HepG2 (cell line): ENCODE data around the gene GDF7. TPM values are rescaled to one million over a fixed set of nuclear protein-coding genes. Genes with fewer than 3 reads are reported as not detected.
A peak's percentile ranks its signal among the peaks of the same experiment; 100 is the strongest.

Source experiments
- ATAC-seq: fragments of 200-7000 bp; cut with Tn5 transposase; 3 replicates; pipeline ENCODE4 v1.9.1; 2020; ENCODE audit warnings: mild to moderate bottlenecking, moderate library complexity
- BruUV-seq: library from RNA; stranded (reverse); fragments of 400-500 nt; replicated peaks from 2 replicates; lab custom pipeline; 2021; lab: Mats Ljungman, UMichigan
- CTCF ChIA-PET: fragments of 300-600 bp; formaldehyde crosslinking; extraction: SDS; loops from one replicate; lab custom pipeline; 2021; ENCODE audit warnings: low total read pairs, inconsistent platforms, low intra/inter-chr PET ratio; lab: Yijun Ruan, JAX
- POLR2A ChIA-PET: fragments of 350-600 bp; sonication (Branson Sonifier 250); formaldehyde crosslinking; loops from one replicate; lab custom pipeline; 2020; ENCODE audit warnings: antibody characterized with exemption, inconsistent platforms; lab: Yijun Ruan, JAX
- DNase-seq: peaks from one replicate; pipeline ENCODE4 v3.0.0-alpha.2; 2015; ENCODE audit warnings: low spot score
- FAIRE-seq: peaks from 3 replicates; lab custom pipeline; 2011; peaks lifted over from hg19 to GRCh38; lab: Jason Lieb, UNC
- H2AFZ ChIP-seq: one replicate; pipeline ENCODE4 v1.6.1; 2011; ENCODE audit warnings: low read length, inconsistent platforms
- H3K27ac ChIP-seq: fragments of 300-600 bp; 3 replicates; pipeline ENCODE4 v1.8.0; 2011; ENCODE audit warnings: mixed run types, mild to moderate bottlenecking, mixed read lengths, low read length, inconsistent platforms; ENCODE audit not compliant: insufficient read depth; ENCODE audit errors: extremely low read length
- H3K27me3 ChIP-seq, 2 experiments: fragments of 200-600 bp in 1 of 2; 2 replicates in 1 of 2; 3 replicates in 1 of 2; pipeline versions ENCODE4 v1.6.0 to v1.8.0; 2011; ENCODE audit warnings: low read length in 2 of 2, mild to moderate bottlenecking in 2 of 2, moderate library complexity in 2 of 2, inconsistent platforms in 1 of 2; ENCODE audit not compliant: insufficient read depth in 2 of 2, control insufficient read depth in 1 of 2
- H3K36me3 ChIP-seq, 2 experiments: fragments of 200-600 bp in 1 of 2; replicated peaks in 1 of 2; 2 replicates in 1 of 2; 3 replicates in 1 of 2; pipeline versions ENCODE4 v1.5.1 to v1.8.0; 2011; ENCODE audit warnings: low read length in 2 of 2, inconsistent platforms in 1 of 2; ENCODE audit not compliant: insufficient read depth in 2 of 2, control insufficient read depth in 1 of 2
- H3K4me1 ChIP-seq: 2 replicates; pipeline ENCODE4 v1.5.1; 2012; ENCODE audit warnings: low read length, inconsistent platforms; ENCODE audit not compliant: insufficient read depth
- H3K4me2 ChIP-seq: 2 replicates; pipeline ENCODE4 v1.6.0; 2011; ENCODE audit warnings: low read depth, low read length, inconsistent platforms
- H3K4me3 ChIP-seq, 3 experiments: fragments of 200-600 bp in 1 of 3; sonication (generic), shearing (Covaris generic) in 1 of 3; replicated peaks in 1 of 3; 2 replicates each; pipeline ENCODE4 v1.5.1; 2011 to 2016; ENCODE audit warnings: low read length in 3 of 3, inconsistent platforms in 2 of 3, low read depth in 2 of 3, mild to moderate bottlenecking in 2 of 3, control low read depth in 1 of 3, mixed read lengths in 1 of 3; ENCODE audit not compliant: insufficient read depth in 1 of 3
- H3K79me2 ChIP-seq: one replicate; pipeline ENCODE4 v1.6.1; 2011; ENCODE audit warnings: low read length, inconsistent platforms; ENCODE audit not compliant: insufficient read depth
- H3K9ac ChIP-seq: 2 replicates; pipeline ENCODE4 v1.6.0; 2011; ENCODE audit warnings: mild to moderate bottlenecking, low read depth, low read length, inconsistent platforms; ENCODE audit not compliant: insufficient read depth
- H3K9me3 ChIP-seq: 2 replicates; pipeline ENCODE4 v1.5.1; 2012; ENCODE audit warnings: mild to moderate bottlenecking, low read length
- H4K20me1 ChIP-seq: 2 replicates; pipeline ENCODE4 v1.6.0; 2011; ENCODE audit warnings: inconsistent platforms, mild to moderate bottlenecking, low read length, moderate library complexity; ENCODE audit not compliant: insufficient read depth
- E2F5 ChIP-seq: sonication (generic); formaldehyde crosslinking; conservative IDR thresholded peaks from 2 replicates; pipeline ENCODE4 v1.4.0; 2020; ENCODE audit warnings: missing genetic modification reagents
- ETV5 ChIP-seq: IDR thresholded peaks from 2 replicates; pipeline ENCODE4 v1.6.1; 2018; ENCODE audit warnings: missing biosample characterization, missing genetic modification reagents, inconsistent platforms, borderline replicate concordance
- GATAD1 ChIP-seq: IDR thresholded peaks from 2 replicates; pipeline ENCODE4 v1.6.1; 2016; ENCODE audit warnings: missing genetic modification reagents, missing compliant biosample characterization
- GPN1 ChIP-seq: sonication (generic); formaldehyde crosslinking; IDR thresholded peaks from 2 replicates; pipeline ENCODE4 v1.5.1; 2020; ENCODE audit warnings: missing genetic modification reagents, borderline replicate concordance
- HMG20A ChIP-seq: IDR thresholded peaks from 2 replicates; pipeline ENCODE4 v1.6.1; 2016; ENCODE audit warnings: borderline replicate concordance
- HOXA5 ChIP-seq: sonication (generic); formaldehyde crosslinking; IDR thresholded peaks from 2 replicates; pipeline ENCODE4 v1.4.0; 2020; ENCODE audit warnings: missing genetic modification reagents
- PRMT3 ChIP-seq: sonication (generic); formaldehyde crosslinking; IDR thresholded peaks from 2 replicates; pipeline ENCODE4 v1.8.1; 2022; ENCODE audit warnings: low read depth, mild to moderate bottlenecking, moderate library complexity, missing genetic modification reagents, borderline replicate concordance
- RAD21 ChIP-seq: fragments of 450-650 bp; formaldehyde crosslinking; IDR thresholded peaks from 2 replicates; pipeline ENCODE4 v1.5.0; 2020; ENCODE audit warnings: mild to moderate bottlenecking
- TRIM22 ChIP-seq: fragments of 450-650 bp; IDR thresholded peaks from 2 replicates; pipeline ENCODE4 v1.6.1; 2017
- ZBTB3 ChIP-seq: sonication (generic); formaldehyde crosslinking; IDR thresholded peaks from 2 replicates; pipeline ENCODE4 v1.4.0; 2020; ENCODE audit warnings: low read depth, mild to moderate bottlenecking, moderate library complexity, missing genetic modification reagents, borderline replicate concordance
- ZMYM3 ChIP-seq: sonication (generic); formaldehyde crosslinking; IDR thresholded peaks from 2 replicates; pipeline ENCODE4 v1.5.1; 2020; ENCODE audit warnings: mild to moderate bottlenecking, missing genetic modification reagents
- ZNF547 ChIP-seq: sonication (generic); formaldehyde crosslinking; IDR thresholded peaks from 2 replicates; pipeline ENCODE4 v1.5.1; 2020; ENCODE audit warnings: mild to moderate bottlenecking, missing genetic modification reagents
- ZNF558 ChIP-seq: sonication (generic); formaldehyde crosslinking; IDR thresholded peaks from 2 replicates; pipeline ENCODE4 v1.9.0; 2022; ENCODE audit warnings: mild to moderate bottlenecking, missing genetic modification reagents, borderline replicate concordance
- ZNF564 ChIP-seq: sonication (generic); formaldehyde crosslinking; IDR thresholded peaks from 2 replicates; pipeline ENCODE4 v1.8.1; 2023; ENCODE audit warnings: mild to moderate bottlenecking, missing genetic modification reagents
- ZNF629 ChIP-seq: sonication (generic); formaldehyde crosslinking; conservative IDR thresholded peaks from 2 replicates; pipeline ENCODE4 v1.5.0; 2020; ENCODE audit warnings: missing genetic modification reagents
- ZNF644 ChIP-seq: IDR thresholded peaks from 2 replicates; pipeline ENCODE4 v1.6.1; 2016; ENCODE audit warnings: low read depth
- ZSCAN12 ChIP-seq: sonication (generic); formaldehyde crosslinking; IDR thresholded peaks from 2 replicates; pipeline ENCODE4 v1.9.0; 2021; ENCODE audit warnings: mild to moderate bottlenecking, missing genetic modification reagents
- ZXDC ChIP-seq: sonication (generic); formaldehyde crosslinking; IDR thresholded peaks from 2 replicates; pipeline ENCODE4 v1.5.0; 2020; ENCODE audit warnings: mild to moderate bottlenecking, missing genetic modification reagents
- WGBS: methylation state at CpG from one replicate; pipeline ENCODE4 v1.1.6; 2017; ENCODE audit warnings: low lambda C conversion rate; 5-methylcytosine and 5-hydroxymethylcytosine counted together
- in situ Hi-C: cut with HindIII; loops from 2 replicates; pipeline ENCODE4 v1.10.0; 2017; ENCODE audit warnings: low pct_unique_long_range_greater_than_20kb; ENCODE audit not compliant: extremely low pct_ligation_motif_present
- intact Hi-C: fragments of 100-400 bp; cut with micrococcal nuclease; formaldehyde crosslinking; loops from one replicate; pipeline ENCODE4 v1.10.0; 2022; ENCODE audit not compliant: unreplicated experiment
- polyA plus RNA-seq, 8 experiments: library from polyadenylated mRNA; depleted of rRNA in 3 of 8; stranded (reverse) in 7 of 8; unstranded in 1 of 8; fragments of >200 nt; fragmentation: Illumina TruSeq in 4 of 8; extraction: Trizol in 4 of 8; gene quantifications; 2 replicates each; pipeline versions ENCODE4 v1.2.1 to v1.2.3, GENCODE V29; 2011 to 2016; ENCODE audit warnings: low read depth in 4 of 8, missing spikeins in 1 of 8, mixed read lengths in 1 of 8; ENCODE audit not compliant: insufficient read depth in 1 of 8
- total RNA-seq, 5 experiments: library from RNA; depleted of rRNA; stranded (reverse); fragments of >200 nt; fragmentation: Illumina TruSeq; extraction: Trizol; gene quantifications; 2 replicates each; pipeline ENCODE4 v1.2.3, GENCODE V29; 2016; ENCODE audit warnings: low read depth in 1 of 5

Gene GDF7
- total and polyA plus RNA-seq, 2 of the 13 experiments (the other 11 are each of a cell fraction or from before 2014, with no cell fraction given), result 1.6 to 15.0 TPM

GRCh38 chr2:20676353-20677215 lies 9.6 kb downstream of the GDF7 start:
- WGBS, result 60% methylated on average over 12 of the region's 12 CpGs
- H4K20me1 ChIP-seq, result no peaks in the 10 kb centered on the region
- no TSS peak for BruUV-seq
- intact Hi-C loops, result loop anchor here (1.0 to 5.0 kb wide), 5 partner anchors 10 to 240 kb away; no protein-coding TSS in a partner anchor
- peaks cover 5 to 12% of the 10 kb centered on the region in 2 experiments; a peak in 4 of 5 replicates for H3K36me3 ChIP-seq
- peak; percentile 87 for ATAC-seq
- peak overlapping the region; percentile 91 for H3K4me2 ChIP-seq
- no peaks in the 10 kb centered on the region for H3K9me3 ChIP-seq
- H3K27ac ChIP-seq, result peak overlapping the region; percentile 75
- H3K27me3 ChIP-seq, result no peaks in the 10 kb centered on the region
- in situ Hi-C loops, result no loop called here
- peak; percentile 98 for FAIRE-seq
- H3K79me2 ChIP-seq, result no peaks in the 10 kb centered on the region
- H3K4me3 ChIP-seq, result peak overlapping the region in 2 of 3 experiments; percentile 36 to 64; a peak in 3 of 6 replicates
- H3K9ac ChIP-seq, result peak overlapping the region; percentile 44
- peaks cover 44% of the 10 kb centered on the region for H3K4me1 ChIP-seq
- DNase-seq, result peak; percentile 99
- no peak overlapping the region for H2AFZ ChIP-seq
- ChIA-PET POLR2A (interaction anchor here (1.0 to 6.3 kb wide), 14 partner anchors 9 to 325 kb away, joined by 3 to 216 read pairs (median 5); partner anchors contain the start of genes GDF7, HS1BP3, LDAH and RHOB), CTCF (interaction anchor here (0.9 to 3.0 kb wide), 6 partner anchors 10 to 286 kb away, joined by 3 to 61 read pairs (median 6); partner anchors contain the start of genes GDF7 and HS1BP3)
- TF ChIP-seq ZSCAN12 (CRISPR knock-in tag) (no peak), GATAD1 (CRISPR knock-in tag) (peak; percentile 78), ZNF564 (CRISPR knock-in tag) (0 out of 2 replicates have a peak, but pooled peaks have one; percentile 37), E2F5 (no peak), ETV5 (CRISPR knock-in tag) (peak; percentile 78; the same call in 1 of the 2 replicates), GPN1 (no peak), ZNF558 (CRISPR knock-in tag) (no peak), HOXA5 (CRISPR knock-in tag) (peak; percentile 89), ZNF629 (CRISPR knock-in tag) (peak; percentile 59; the same call in 1 of the 2 replicates), ZXDC (CRISPR knock-in tag) (no peak; the same call in 1 of the 2 replicates), RAD21 (CRISPR knock-in tag) (peak; percentile 91), ZNF644 (CRISPR knock-in tag) (peak; percentile 71; the same call in 1 of the 2 replicates), PRMT3 (CRISPR knock-in tag) (peak; percentile 46; the same call in 1 of the 2 replicates), ZMYM3 (CRISPR knock-in tag) (peak; percentile 75; the same call in 1 of the 2 replicates), ZBTB3 (no peak), TRIM22 (no peak), HMG20A (CRISPR knock-in tag) (peak; percentile 86), ZNF547 (CRISPR knock-in tag) (no peak)
